HCT116 (cell line): ENCODE measurements around the gene ADGRE3.

Experiments used
- CTCF ChIP-seq, 3 experiments: fragments of 200-600 bp in 1 of 3; sonication (generic) in 1 of 3; IDR thresholded peaks in 2 of 3; conservative IDR thresholded peaks in 1 of 3; 2 replicates each; pipeline ENCODE4 v1.5.1; 2012 to 2017; ENCODE audit warnings: low read depth in 2 of 3, low read length in 2 of 3, antibody characterized with exemption in 1 of 3, borderline replicate concordance in 1 of 3, control low read depth in 1 of 3, mild to moderate bottlenecking in 1 of 3, mixed read lengths in 1 of 3, mixed run types in 1 of 3, moderate library complexity in 1 of 3; ENCODE audit not compliant: insufficient read depth in 1 of 3
- EZH2 ChIP-seq: fragments of 200-600 bp; sonication (generic); IDR thresholded peaks from 2 replicates; pipeline ENCODE4 v1.6.1; 2017; ENCODE audit warnings: antibody characterized with exemption, mixed run types
- POLR2A ChIP-seq: IDR thresholded peaks from 2 replicates; pipeline ENCODE4 v1.7.0; 2011; ENCODE audit warnings: borderline replicate concordance; ENCODE audit not compliant: insufficient read depth, insufficient read length; ENCODE audit errors: extremely low read depth
- YY1 ChIP-seq: IDR thresholded peaks from 2 replicates; pipeline ENCODE4 v1.6.1; 2011; ENCODE audit warnings: low read length, low read depth, moderate library complexity, mild to moderate bottlenecking; ENCODE audit not compliant: insufficient replicate concordance; ENCODE audit errors: extremely low read depth

- TF ChIP-seq CTCF (IDR thresholded peaks at IDR 0.05 in 2 of 3, conservative IDR thresholded peaks at IDR 0.05 in 1 of 3; ENCODE audit: borderline replicate concordance in 1 of 3, insufficient read depth in 1 of 3, low read depth in 2 of 3, low read length in 2 of 3) (peak in 2 of 3 experiments; percentile 56 to 61; a peak in 3 of 6 replicates), EZH2 (no peak), YY1 (no peak), POLR2A (no peak)
Observed at GRCh38 chr19:14686411-14686810, 11.8 kb upstream of the ADGRE3 start.
